D721Med (cell line): ENCODE results near the gene RFX5.
A peak's percentile ranks its signal among the peaks of the same experiment; 100 is the strongest.

Experiments used
- DNase-seq: peaks from one replicate; pipeline ENCODE4 v3.0.0; 2011; ENCODE audit warnings: low spot score; ENCODE audit not compliant: insufficient read length
- FAIRE-seq: peaks from 2 replicates; lab custom pipeline; 2011; peaks lifted over from hg19 to GRCh38; lab: Jason Lieb, UNC
- TF ChIP-seq, protein P1 (sequence below): IDR thresholded peaks from 2 replicates; pipeline ENCODE4 v1.5.1; 2012; ENCODE audit warnings: mild to moderate bottlenecking, control low read depth; ENCODE audit not compliant: insufficient read depth; ENCODE audit errors: missing control alignments

RFX5 gene

DNA sequence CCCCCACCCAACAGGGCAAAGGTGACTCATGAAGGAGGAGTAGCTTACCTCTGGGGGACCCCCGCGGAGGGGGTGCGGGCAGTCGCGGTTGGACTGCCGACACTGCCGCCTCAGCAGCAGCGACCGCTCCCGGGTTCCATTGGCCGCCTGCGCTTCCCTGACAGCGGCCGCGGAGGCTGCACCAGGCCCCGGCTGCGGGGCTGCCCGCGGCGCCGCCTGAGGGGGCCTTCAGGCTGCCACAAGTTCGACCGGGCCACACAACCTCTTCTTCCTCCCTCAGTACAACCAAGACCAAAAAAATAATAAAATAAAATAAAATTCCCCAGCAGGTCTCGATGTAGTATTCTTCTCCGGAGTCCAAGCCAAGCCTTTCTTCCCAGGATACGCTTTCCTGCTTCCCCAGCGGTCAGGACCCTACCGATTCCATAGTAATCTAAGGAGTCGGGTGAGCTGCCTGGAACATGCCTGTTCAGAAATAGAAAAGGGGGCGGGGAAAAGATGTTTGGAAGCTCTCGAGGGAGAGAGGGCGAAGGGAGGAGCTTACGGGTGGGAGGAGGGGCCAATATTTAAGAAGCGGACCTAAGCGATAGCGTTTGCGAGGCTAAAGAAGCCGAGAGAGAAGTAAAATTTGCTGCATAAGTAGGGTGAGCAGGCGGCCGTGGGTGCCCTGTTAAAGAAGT lies 19.7 kb downstream of the RFX5 start, which contains the start of gene PI4KB:
Gene PI4KB (minus strand): TSS at position 194 of the 680 bp plus-strand sequence. CDS start 10,935 bp downstream, outside the sequence.
- FAIRE-seq: peak; percentile 53
- DNase-seq: peak; percentile 95
- TF ChIP-seq, protein P1, sequence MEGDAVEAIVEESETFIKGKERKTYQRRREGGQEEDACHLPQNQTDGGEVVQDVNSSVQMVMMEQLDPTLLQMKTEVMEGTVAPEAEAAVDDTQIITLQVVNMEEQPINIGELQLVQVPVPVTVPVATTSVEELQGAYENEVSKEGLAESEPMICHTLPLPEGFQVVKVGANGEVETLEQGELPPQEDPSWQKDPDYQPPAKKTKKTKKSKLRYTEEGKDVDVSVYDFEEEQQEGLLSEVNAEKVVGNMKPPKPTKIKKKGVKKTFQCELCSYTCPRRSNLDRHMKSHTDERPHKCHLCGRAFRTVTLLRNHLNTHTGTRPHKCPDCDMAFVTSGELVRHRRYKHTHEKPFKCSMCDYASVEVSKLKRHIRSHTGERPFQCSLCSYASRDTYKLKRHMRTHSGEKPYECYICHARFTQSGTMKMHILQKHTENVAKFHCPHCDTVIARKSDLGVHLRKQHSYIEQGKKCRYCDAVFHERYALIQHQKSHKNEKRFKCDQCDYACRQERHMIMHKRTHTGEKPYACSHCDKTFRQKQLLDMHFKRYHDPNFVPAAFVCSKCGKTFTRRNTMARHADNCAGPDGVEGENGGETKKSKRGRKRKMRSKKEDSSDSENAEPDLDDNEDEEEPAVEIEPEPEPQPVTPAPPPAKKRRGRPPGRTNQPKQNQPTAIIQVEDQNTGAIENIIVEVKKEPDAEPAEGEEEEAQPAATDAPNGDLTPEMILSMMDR: no peak

DNA sequence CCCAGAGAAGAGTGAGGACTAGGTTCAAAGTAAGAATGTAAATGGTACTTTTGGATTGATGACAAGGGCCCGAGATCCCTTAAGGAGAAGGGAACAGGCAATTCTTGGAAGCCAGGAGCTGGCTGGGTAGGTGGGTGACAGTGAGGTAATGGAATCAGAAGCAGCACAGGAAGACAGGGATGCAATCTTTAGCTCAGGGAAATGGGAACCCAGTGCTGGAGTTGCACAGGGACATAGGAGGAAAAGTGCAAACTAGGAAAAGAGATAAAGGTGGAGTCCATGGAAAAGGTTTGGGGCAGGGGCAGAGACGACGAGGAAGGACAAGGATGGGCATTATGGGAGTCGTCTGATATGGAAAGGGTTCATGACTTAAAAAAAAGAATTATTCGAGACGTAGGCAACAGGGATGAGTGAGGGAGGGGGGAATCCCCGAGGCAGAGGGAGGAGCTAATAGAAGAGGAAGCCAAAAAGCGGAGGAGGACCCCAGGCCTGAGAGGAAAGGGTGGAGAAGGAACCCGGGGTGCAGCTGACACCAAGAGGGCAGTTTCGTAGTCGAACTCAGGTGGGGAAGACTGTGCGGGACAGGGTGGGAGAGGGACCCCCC lies 20.3 kb downstream of the RFX5 start:
- no peak for FAIRE-seq
- TF ChIP-seq, protein P1: no peak

DNA sequence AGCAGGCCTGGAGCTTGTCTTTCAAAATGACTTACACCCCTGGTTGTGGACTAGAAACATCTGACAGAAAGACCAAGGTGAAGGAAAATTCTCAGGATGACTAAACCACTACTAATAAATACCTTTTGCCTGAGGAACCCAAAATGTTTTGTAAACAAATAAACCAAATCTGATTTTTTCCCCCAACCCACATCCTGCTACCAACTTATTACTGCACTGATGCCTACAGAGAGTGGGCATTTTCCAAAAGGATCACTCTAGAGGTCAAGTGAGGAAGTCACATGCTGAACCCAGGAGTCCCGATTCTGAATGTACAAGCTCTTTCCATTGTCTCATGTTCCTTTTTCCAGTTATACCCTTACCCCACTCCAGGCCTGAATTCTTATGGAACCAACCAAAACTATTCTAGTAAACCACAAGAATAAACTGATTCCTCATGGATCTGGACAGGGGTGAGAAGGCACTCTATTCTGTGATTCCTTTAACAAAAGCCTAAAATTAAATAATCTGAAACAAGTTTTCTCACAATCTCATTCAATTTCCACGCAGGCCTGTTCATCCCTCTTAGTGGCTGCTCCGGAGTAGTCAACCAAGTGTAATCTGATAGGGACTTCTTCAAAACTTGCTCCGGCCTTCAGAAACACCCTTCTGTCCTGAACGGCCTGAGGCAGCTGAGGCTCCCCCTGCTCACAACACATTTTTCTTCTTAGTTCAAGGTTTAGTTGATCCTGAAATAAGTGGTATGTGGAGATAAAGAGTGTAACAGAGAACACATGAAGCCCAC lies 21.2 kb downstream of the RFX5 start:
- FAIRE-seq (no peak), DNase-seq (no peak)
- TF ChIP-seq, protein P1: no peak

More for the DNA sequence above, 20.3 kb downstream of the RFX5 start:
- DNase-seq: no peak

DNA sequence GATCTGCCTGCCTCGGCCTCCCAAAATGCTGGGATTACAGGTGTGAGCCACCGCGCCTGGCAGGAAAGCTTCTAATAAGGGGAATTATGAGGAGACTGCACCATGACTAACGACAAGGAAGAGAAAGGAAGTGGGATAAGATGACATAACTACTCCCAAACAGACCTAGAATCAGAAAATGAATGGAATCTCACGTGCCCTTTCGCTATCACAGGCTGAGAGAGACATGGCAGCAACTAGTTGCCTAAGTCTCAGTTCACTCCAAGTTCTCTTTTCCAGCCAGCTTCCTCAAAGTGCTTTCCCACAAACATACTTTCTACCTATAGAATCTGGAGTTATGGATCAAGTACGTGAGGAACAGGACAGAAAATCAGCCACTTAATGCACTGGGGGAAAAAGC lies 21.8 kb downstream of the RFX5 start:
- no peak for DNase-seq
- TF ChIP-seq, protein P1: no peak
- no peak for FAIRE-seq

DNA sequence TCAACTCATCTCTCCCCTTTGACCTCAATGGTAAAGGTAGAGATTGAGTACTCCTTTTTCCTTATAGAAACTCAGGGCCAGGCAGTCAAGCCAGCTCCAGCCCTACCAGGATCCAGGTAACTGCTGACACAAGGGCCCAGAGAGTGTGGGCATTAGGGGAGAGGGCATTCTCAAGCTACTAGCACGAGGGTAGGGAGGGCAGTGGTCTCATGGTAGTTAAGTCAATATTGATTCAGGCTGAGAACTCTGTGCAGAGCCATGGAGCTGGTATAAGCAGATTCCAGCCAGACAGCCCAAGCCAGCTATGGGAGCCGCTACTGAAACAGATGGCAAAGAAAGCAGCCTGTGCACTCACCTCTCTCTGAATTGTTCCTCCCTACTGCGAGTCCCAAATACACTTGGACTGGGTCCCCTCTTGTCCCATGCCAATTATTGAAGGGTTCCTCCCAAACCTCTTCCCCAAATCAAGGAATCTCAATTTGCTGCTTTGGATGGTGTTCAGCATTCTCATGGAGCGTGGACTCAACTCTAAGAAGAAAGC lies 22.6 kb downstream of the RFX5 start:
- no peak for FAIRE-seq
- DNase-seq: no peak
- TF ChIP-seq, protein P1: no peak

DNA sequence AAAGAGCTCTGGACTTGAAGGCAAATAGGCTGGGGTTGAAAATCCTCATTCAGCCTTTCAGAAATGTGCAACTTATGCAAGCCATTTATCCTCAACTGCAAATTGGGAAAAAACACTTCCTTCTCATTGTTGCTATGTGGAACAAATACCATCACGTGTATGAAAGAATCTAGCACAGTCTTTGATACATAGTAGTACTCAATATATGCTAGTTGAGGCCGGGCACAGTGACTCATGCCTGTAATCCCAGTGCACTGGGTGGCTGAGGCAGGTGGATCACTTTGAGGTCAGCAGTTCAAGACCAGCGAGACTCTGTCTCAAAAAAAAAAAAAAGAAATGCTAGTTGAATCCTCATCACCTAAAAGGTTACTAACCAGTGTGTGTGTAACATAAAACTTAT lies 28.1 kb downstream of the RFX5 start:
- no peak for DNase-seq
- no peak for FAIRE-seq
- TF ChIP-seq, protein P1: no peak
